HepG2 (cell line): ENCODE results near the gene RTEL1. TPM values are rescaled to one million over a fixed set of nuclear protein-coding genes. Genes with fewer than 3 reads are reported as not detected.

Experiments
- ATAC-seq: fragments of 200-7000 bp; cut with Tn5 transposase; 3 replicates; pipeline ENCODE4 v1.9.1; 2020; ENCODE audit warnings: mild to moderate bottlenecking, moderate library complexity
- BruUV-seq: library from RNA; stranded (reverse); fragments of 400-500 nt; replicated peaks from 2 replicates; lab custom pipeline; 2021; lab: Mats Ljungman, UMichigan
- CTCF ChIA-PET: fragments of 300-600 bp; formaldehyde crosslinking; extraction: SDS; loops from one replicate; lab custom pipeline; 2021; ENCODE audit warnings: low total read pairs, inconsistent platforms, low intra/inter-chr PET ratio; lab: Yijun Ruan, JAX
- POLR2A ChIA-PET: fragments of 350-600 bp; sonication (Branson Sonifier 250); formaldehyde crosslinking; loops from one replicate; lab custom pipeline; 2020; ENCODE audit warnings: antibody characterized with exemption, inconsistent platforms; lab: Yijun Ruan, JAX
- DNase-seq: peaks from one replicate; pipeline ENCODE4 v3.0.0-alpha.2; 2015; ENCODE audit warnings: low spot score
- FAIRE-seq: peaks from 3 replicates; lab custom pipeline; 2011; peaks lifted over from hg19 to GRCh38; lab: Jason Lieb, UNC
- H2AFZ ChIP-seq: one replicate; pipeline ENCODE4 v1.6.1; 2011; ENCODE audit warnings: low read length, inconsistent platforms
- H3K27ac ChIP-seq: fragments of 300-600 bp; 3 replicates; pipeline ENCODE4 v1.8.0; 2011; ENCODE audit warnings: mixed run types, mild to moderate bottlenecking, mixed read lengths, low read length, inconsistent platforms; ENCODE audit not compliant: insufficient read depth; ENCODE audit errors: extremely low read length
- H3K27me3 ChIP-seq, 2 experiments: fragments of 200-600 bp in 1 of 2; 2 replicates in 1 of 2; 3 replicates in 1 of 2; pipeline versions ENCODE4 v1.6.0 to v1.8.0; 2011; ENCODE audit warnings: low read length in 2 of 2, mild to moderate bottlenecking in 2 of 2, moderate library complexity in 2 of 2, inconsistent platforms in 1 of 2; ENCODE audit not compliant: insufficient read depth in 2 of 2, control insufficient read depth in 1 of 2
- H3K36me3 ChIP-seq, 2 experiments: fragments of 200-600 bp in 1 of 2; replicated peaks in 1 of 2; 2 replicates in 1 of 2; 3 replicates in 1 of 2; pipeline versions ENCODE4 v1.5.1 to v1.8.0; 2011; ENCODE audit warnings: low read length in 2 of 2, inconsistent platforms in 1 of 2; ENCODE audit not compliant: insufficient read depth in 2 of 2, control insufficient read depth in 1 of 2
- H3K4me1 ChIP-seq: 2 replicates; pipeline ENCODE4 v1.5.1; 2012; ENCODE audit warnings: low read length, inconsistent platforms; ENCODE audit not compliant: insufficient read depth
- H3K4me2 ChIP-seq: 2 replicates; pipeline ENCODE4 v1.6.0; 2011; ENCODE audit warnings: low read depth, low read length, inconsistent platforms
- H3K4me3 ChIP-seq, 3 experiments: fragments of 200-600 bp in 1 of 3; sonication (generic), shearing (Covaris generic) in 1 of 3; replicated peaks in 1 of 3; 2 replicates each; pipeline ENCODE4 v1.5.1; 2011 to 2016; ENCODE audit warnings: low read length in 3 of 3, inconsistent platforms in 2 of 3, low read depth in 2 of 3, mild to moderate bottlenecking in 2 of 3, control low read depth in 1 of 3, mixed read lengths in 1 of 3; ENCODE audit not compliant: insufficient read depth in 1 of 3
- H3K79me2 ChIP-seq: one replicate; pipeline ENCODE4 v1.6.1; 2011; ENCODE audit warnings: low read length, inconsistent platforms; ENCODE audit not compliant: insufficient read depth
- H3K9ac ChIP-seq: 2 replicates; pipeline ENCODE4 v1.6.0; 2011; ENCODE audit warnings: mild to moderate bottlenecking, low read depth, low read length, inconsistent platforms; ENCODE audit not compliant: insufficient read depth
- H3K9me3 ChIP-seq: 2 replicates; pipeline ENCODE4 v1.5.1; 2012; ENCODE audit warnings: mild to moderate bottlenecking, low read length
- H4K20me1 ChIP-seq: 2 replicates; pipeline ENCODE4 v1.6.0; 2011; ENCODE audit warnings: inconsistent platforms, mild to moderate bottlenecking, low read length, moderate library complexity; ENCODE audit not compliant: insufficient read depth
- ATAD3A ChIP-seq: sonication (generic); formaldehyde crosslinking; IDR thresholded peaks from 2 replicates; pipeline ENCODE4 v1.4.0; 2020; ENCODE audit warnings: missing genetic modification reagents
- FOXK2 ChIP-seq: fragments of 450-650 bp; IDR thresholded peaks from 2 replicates; pipeline ENCODE4 v1.6.1; 2016
- GLI4 ChIP-seq: sonication (generic); formaldehyde crosslinking; IDR thresholded peaks from 2 replicates; pipeline ENCODE4 v1.5.1; 2020; ENCODE audit warnings: missing genetic modification reagents, mild to moderate bottlenecking, moderate library complexity, borderline replicate concordance
- MIXL1 ChIP-seq: IDR thresholded peaks from 2 replicates; pipeline ENCODE4 v1.6.1; 2016
- REPIN1 ChIP-seq: sonication (generic); formaldehyde crosslinking; IDR thresholded peaks from 2 replicates; pipeline ENCODE4 v1.8.0; 2022; ENCODE audit warnings: missing genetic modification reagents, low read depth, mild to moderate bottlenecking, borderline replicate concordance
- RXRB ChIP-seq: IDR thresholded peaks from 2 replicates; pipeline ENCODE4 v1.6.1; 2016; ENCODE audit warnings: borderline replicate concordance, missing genetic modification reagents, missing compliant biosample characterization
- SP1 ChIP-seq, 2 experiments: fragments of 450-650 bp in 1 of 2; sonication (generic) in 1 of 2; formaldehyde crosslinking in 1 of 2; IDR thresholded peaks; 2 replicates each; pipeline versions ENCODE4 v1.4.0 to v1.6.1; 2016 to 2020; ENCODE audit warnings: missing genetic modification reagents in 1 of 2
- TCF12 ChIP-seq, 2 experiments: fragments of 450-650 bp in 1 of 2; sonication (generic) in 1 of 2; formaldehyde crosslinking in 1 of 2; IDR thresholded peaks; 2 replicates each; pipeline versions ENCODE4 v1.6.1 to v1.8.0; 2017 to 2022; ENCODE audit warnings: antibody characterized with exemption in 1 of 2, mild to moderate bottlenecking in 1 of 2, missing genetic modification reagents in 1 of 2, moderate library complexity in 1 of 2
- ZFP36 ChIP-seq: fragments of 150-350 bp; IDR thresholded peaks from 2 replicates; pipeline ENCODE4 v1.6.1; 2018; ENCODE audit warnings: borderline replicate concordance, low read length, low read depth; ENCODE audit not compliant: partially characterized antibody
- ZNF343 ChIP-seq: sonication (generic); formaldehyde crosslinking; IDR thresholded peaks from 2 replicates; pipeline ENCODE4 v1.4.0; 2020; ENCODE audit warnings: mild to moderate bottlenecking, missing genetic modification reagents
- ZNF484 ChIP-seq: sonication (generic); formaldehyde crosslinking; IDR thresholded peaks from 2 replicates; pipeline ENCODE4 v1.5.1; 2020; ENCODE audit warnings: mild to moderate bottlenecking, low read depth, missing genetic modification reagents, borderline replicate concordance
- WGBS: methylation state at CpG from one replicate; pipeline ENCODE4 v1.1.6; 2017; ENCODE audit warnings: low lambda C conversion rate; 5-methylcytosine and 5-hydroxymethylcytosine counted together
- in situ Hi-C: cut with HindIII; loops from 2 replicates; pipeline ENCODE4 v1.10.0; 2017; ENCODE audit warnings: low pct_unique_long_range_greater_than_20kb; ENCODE audit not compliant: extremely low pct_ligation_motif_present
- intact Hi-C: fragments of 100-400 bp; cut with micrococcal nuclease; formaldehyde crosslinking; loops from one replicate; pipeline ENCODE4 v1.10.0; 2022; ENCODE audit not compliant: unreplicated experiment
- polyA plus RNA-seq, 8 experiments: library from polyadenylated mRNA; depleted of rRNA in 3 of 8; stranded (reverse) in 7 of 8; unstranded in 1 of 8; fragments of >200 nt; fragmentation: Illumina TruSeq in 4 of 8; extraction: Trizol in 4 of 8; gene quantifications; 2 replicates each; pipeline versions ENCODE4 v1.2.1 to v1.2.3, GENCODE V29; 2011 to 2016; ENCODE audit warnings: low read depth in 4 of 8, missing spikeins in 1 of 8, mixed read lengths in 1 of 8; ENCODE audit not compliant: insufficient read depth in 1 of 8
- total RNA-seq, 5 experiments: library from RNA; depleted of rRNA; stranded (reverse); fragments of >200 nt; fragmentation: Illumina TruSeq; extraction: Trizol; gene quantifications; 2 replicates each; pipeline ENCODE4 v1.2.3, GENCODE V29; 2016; ENCODE audit warnings: low read depth in 1 of 5
- TF ChIP-seq, protein P1 (sequence below): IDR thresholded peaks from 2 replicates; pipeline ENCODE4 v1.6.1; 2016; ENCODE audit warnings: mild to moderate bottlenecking, missing biosample characterization, missing genetic modification reagents
- TF ChIP-seq, protein P2 (sequence below): sonication (generic); formaldehyde crosslinking; IDR thresholded peaks from 2 replicates; pipeline ENCODE4 v1.4.0; 2020; ENCODE audit warnings: missing genetic modification reagents
- TF ChIP-seq, protein P3 (sequence below): sonication (generic); formaldehyde crosslinking; IDR thresholded peaks from 2 replicates; pipeline ENCODE4 v1.5.0; 2020; ENCODE audit warnings: mild to moderate bottlenecking, missing genetic modification reagents
- TF ChIP-seq, protein P4 (sequence below): fragments of 450-650 bp; IDR thresholded peaks from 2 replicates; pipeline ENCODE4 v1.6.1; 2017

The RTEL1 gene
- total and polyA plus RNA-seq, 2 of the 13 experiments (the other 11 are each of a cell fraction or from before 2014, with no cell fraction given): 21.8 to 36.4 TPM

DNA sequence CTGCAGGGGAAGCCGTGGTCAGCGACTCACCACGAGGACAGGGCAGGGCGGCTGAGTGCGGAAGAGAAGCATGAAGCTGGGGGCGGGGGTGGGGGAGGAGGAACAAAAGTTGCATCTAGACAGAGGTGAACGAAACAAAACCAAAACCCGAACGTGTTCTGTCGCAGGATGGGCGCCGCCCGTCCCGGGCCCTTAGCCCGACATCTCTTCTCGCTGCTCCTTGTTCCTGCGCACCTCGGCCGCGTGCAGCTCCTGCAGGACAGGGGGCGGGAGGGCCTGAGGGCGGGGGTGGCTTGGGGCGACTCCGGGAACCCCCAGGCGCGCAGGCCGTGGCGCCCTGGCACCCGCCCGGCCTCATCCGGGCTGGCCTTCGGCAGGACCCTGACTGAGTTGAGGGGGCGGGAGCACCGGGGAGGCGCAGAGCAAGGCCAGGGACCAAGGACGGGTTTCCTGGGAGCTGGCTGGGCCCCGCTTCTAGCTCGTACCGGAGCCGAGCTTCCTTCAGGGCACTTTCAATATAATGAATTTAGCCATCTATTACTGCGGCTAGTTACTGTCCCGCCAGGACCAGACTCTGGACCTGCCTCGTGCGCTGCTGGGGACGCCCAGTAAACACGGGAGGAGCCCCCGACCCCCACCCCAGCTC is 16.8 kb upstream of the RTEL1 start (continued):
- TF ChIP-seq RXRB: no peak
- TF ChIP-seq, protein P1, sequence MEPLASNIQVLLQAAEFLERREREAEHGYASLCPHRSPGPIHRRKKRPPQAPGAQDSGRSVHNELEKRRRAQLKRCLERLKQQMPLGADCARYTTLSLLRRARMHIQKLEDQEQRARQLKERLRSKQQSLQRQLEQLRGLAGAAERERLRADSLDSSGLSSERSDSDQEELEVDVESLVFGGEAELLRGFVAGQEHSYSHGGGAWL (CRISPR knock-in tag): no peak
- no peak for TF ChIP-seq ZNF343 (CRISPR knock-in tag)
- no peak for TF ChIP-seq FOXK2

DNA sequence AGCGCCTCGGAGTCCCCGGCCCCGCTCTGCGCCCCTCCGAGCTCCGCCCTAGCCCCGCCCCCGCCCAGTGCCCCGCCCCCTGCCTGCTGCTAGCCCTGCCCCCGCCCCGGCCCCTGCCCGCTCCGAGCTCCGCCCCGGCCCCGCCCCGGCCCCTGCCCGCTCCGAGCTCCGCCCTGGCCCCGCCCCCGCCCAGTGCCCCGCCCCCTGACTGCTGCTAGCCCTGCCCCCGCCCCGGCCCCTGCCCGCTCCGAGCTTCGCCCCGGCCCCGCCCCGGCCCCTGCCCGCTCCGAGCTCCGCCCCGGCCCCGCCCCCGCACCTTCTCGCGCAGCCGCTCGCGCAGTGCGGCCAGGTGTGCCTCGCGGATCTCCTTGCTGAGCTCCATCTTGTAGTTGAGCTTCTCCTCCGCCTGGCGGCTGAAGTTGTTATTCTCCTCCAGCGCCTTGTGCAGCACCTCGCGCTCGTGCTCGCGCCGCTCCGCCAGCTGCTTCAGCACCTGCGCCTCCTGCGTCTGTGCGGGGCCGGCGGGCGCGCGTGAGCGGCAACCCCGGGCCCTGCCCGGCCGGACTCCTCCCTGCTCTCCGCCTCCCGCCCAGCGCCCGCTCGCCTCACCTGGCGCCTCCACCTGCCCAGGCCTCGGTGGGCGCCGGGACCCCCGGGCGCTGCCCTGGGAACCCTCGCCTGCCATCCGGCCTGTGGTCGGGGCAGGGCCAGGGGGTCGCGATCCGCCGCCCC is 16.2 kb upstream of the RTEL1 start:
- H3K4me2 ChIP-seq: peak overlapping the region; percentile 96
- in situ Hi-C loops (no loop called here), intact Hi-C loops (no loop called here)
- H3K4me1 ChIP-seq: peaks cover 20% of the 10 kb centered on the region
- H2AFZ ChIP-seq: no peak overlapping the region
- no TSS peak for BruUV-seq
- H3K36me3 ChIP-seq: no peaks in the 10 kb centered on the region; a peak in 1 of 5 replicates
- DNase-seq (peak; percentile 90), ATAC-seq (peak; percentile 77), FAIRE-seq (peak; percentile 72)
- H3K27me3 ChIP-seq: no peaks in the 10 kb centered on the region; a peak in 1 of 5 replicates
- ChIA-PET CTCF (no interaction called here), POLR2A (interaction anchor here (0.5 to 3.3 kb wide), 21 partner anchors 10 to 425 kb away, joined by 3 to 58 read pairs (median 5); partner anchors contain the start of genes ARFRP1, GMEB2, HELZ2 and RTEL1)
- H4K20me1 ChIP-seq: no peaks in the 10 kb centered on the region
- peak overlapping the region; percentile 49 to 81 (median 63) for H3K4me3 ChIP-seq
- no peaks in the 10 kb centered on the region for H3K79me2 ChIP-seq
- H3K9ac ChIP-seq: peak overlapping the region; percentile 68
- 4% methylated on average over 67 of the region's 86 CpGs for WGBS
- peak overlapping the region; percentile 56 for H3K27ac ChIP-seq
- H3K9me3 ChIP-seq: no peaks in the 10 kb centered on the region
- TF ChIP-seq, protein P2, sequence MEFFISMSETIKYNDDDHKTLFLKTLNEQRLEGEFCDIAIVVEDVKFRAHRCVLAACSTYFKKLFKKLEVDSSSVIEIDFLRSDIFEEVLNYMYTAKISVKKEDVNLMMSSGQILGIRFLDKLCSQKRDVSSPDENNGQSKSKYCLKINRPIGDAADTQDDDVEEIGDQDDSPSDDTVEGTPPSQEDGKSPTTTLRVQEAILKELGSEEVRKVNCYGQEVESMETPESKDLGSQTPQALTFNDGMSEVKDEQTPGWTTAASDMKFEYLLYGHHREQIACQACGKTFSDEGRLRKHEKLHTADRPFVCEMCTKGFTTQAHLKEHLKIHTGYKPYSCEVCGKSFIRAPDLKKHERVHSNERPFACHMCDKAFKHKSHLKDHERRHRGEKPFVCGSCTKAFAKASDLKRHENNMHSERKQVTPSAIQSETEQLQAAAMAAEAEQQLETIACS (CRISPR knock-in tag): peak; percentile 91
- TF ChIP-seq MIXL1 (CRISPR knock-in tag) (peak; percentile 24; the same call in 1 of the 2 replicates), ATAD3A (CRISPR knock-in tag) (0 out of 2 replicates have a peak, but pooled peaks have one; percentile 59), ZFP36 (no peak), SP1 (IDR thresholded peaks at IDR 0.05) (peak; percentile 87; the same call in 1 of the 2 replicates), SP1 (CRISPR knock-in tag; IDR thresholded peaks at IDR 0.05) (peak; percentile 75), GLI4 (CRISPR knock-in tag) (no peak; the same call in 1 of the 2 replicates), TCF12 (IDR thresholded peaks at IDR 0.05) (no peak), TCF12 (CRISPR knock-in tag; IDR thresholded peaks at IDR 0.05) (0 out of 2 replicates have a peak, but pooled peaks have one; percentile 28), REPIN1 (CRISPR knock-in tag) (peak; percentile 79; the same call in 1 of the 2 replicates), ZNF484 (CRISPR knock-in tag) (no peak)
- TF ChIP-seq, protein P3, sequence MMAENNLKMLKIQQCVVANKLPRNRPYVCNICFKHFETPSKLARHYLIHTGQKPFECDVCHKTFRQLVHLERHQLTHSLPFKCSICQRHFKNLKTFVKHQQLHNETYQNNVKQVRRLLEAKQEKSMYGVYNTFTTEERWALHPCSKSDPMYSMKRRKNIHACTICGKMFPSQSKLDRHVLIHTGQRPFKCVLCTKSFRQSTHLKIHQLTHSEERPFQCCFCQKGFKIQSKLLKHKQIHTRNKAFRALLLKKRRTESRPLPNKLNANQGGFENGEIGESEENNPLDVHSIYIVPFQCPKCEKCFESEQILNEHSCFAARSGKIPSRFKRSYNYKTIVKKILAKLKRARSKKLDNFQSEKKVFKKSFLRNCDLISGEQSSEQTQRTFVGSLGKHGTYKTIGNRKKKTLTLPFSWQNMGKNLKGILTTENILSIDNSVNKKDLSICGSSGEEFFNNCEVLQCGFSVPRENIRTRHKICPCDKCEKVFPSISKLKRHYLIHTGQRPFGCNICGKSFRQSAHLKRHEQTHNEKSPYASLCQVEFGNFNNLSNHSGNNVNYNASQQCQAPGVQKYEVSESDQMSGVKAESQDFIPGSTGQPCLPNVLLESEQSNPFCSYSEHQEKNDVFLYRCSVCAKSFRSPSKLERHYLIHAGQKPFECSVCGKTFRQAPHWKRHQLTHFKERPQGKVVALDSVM (CRISPR knock-in tag): no peak
- TF ChIP-seq, protein P4, sequence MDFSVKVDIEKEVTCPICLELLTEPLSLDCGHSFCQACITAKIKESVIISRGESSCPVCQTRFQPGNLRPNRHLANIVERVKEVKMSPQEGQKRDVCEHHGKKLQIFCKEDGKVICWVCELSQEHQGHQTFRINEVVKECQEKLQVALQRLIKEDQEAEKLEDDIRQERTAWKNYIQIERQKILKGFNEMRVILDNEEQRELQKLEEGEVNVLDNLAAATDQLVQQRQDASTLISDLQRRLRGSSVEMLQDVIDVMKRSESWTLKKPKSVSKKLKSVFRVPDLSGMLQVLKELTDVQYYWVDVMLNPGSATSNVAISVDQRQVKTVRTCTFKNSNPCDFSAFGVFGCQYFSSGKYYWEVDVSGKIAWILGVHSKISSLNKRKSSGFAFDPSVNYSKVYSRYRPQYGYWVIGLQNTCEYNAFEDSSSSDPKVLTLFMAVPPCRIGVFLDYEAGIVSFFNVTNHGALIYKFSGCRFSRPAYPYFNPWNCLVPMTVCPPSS: no peak
